Amniotic stem cell (primary cell): Measurements from ENCODE around the gene RLIM.
A peak's percentile ranks its signal among the peaks of the same experiment; 100 is the strongest.

Experiments used
- DNase-seq: peaks from one replicate; lab custom pipeline; 2025; lab: John Stamatoyannopoulos, UW

The RLIM gene

GRCh38 chrX:74536152-74536831, 78.1 kb downstream of the RLIM start:
- peak; percentile 25 for DNase-seq

GRCh38 chrX:74535408-74536151, 78.8 kb downstream of the RLIM start:
- DNase-seq = no peak
